ENCODE measurements around the gene HRCT1.
"Not testable (repeated sequence)": the region's sequence is repeated elsewhere in the genome, so short reads cannot be mapped to it uniquely, and the experiment has no call there.

The HRCT1 gene

GRCh38 chr9:35912791-35913400, 6.9 kb downstream of the HRCT1 start:
- Histone ChIP-seq H3F3A (ENCODE audit: insufficient read depth, low read length) (no peaks in the 10 kb centered on the region), H3K4me3 (ENCODE audit: low read depth, low read length, poor library complexity, severe bottlenecking) (no peak overlapping the region), H3K9me2 (ENCODE audit: low read depth, low read length) (no peaks in the 10 kb centered on the region), H3K36me3 (ENCODE audit: insufficient read depth, low read length) (no peaks in the 10 kb centered on the region), H3K27me3 (ENCODE audit: insufficient read depth, low read length) (no peaks in the 10 kb centered on the region; the same call in 1 of the 2 replicates), H3K79me2 (ENCODE audit: insufficient read depth, low read length) (no peaks in the 10 kb centered on the region), H4K20me1 (ENCODE audit: insufficient read depth, low read length) (no peaks in the 10 kb centered on the region), H2AFZ (ENCODE audit: low read length) (no peak overlapping the region), H3K9me3 (ENCODE audit: low read length) (no peaks in the 10 kb centered on the region), H3K4me2 (ENCODE audit: low read length) (no peak overlapping the region), H3K9ac (ENCODE audit: low read length) (no peak overlapping the region), H3K4me1 (ENCODE audit: insufficient read depth, low read length, severe bottlenecking) (no peaks in the 10 kb centered on the region), H3K27ac (ENCODE audit: low read depth, low read length, poor library complexity, severe bottlenecking) (no peak overlapping the region)
- no peak for TF ChIP-seq CTCF (IDR thresholded peaks at IDR 0.05; ENCODE audit: low read length)
- TF ChIP-seq EZH2 (IDR thresholded peaks at IDR 0.05; ENCODE audit: borderline replicate concordance, low read length): no peak

- H3K4me2 ChIP-seq (ENCODE audit: low read length); H3K9me3 ChIP-seq (ENCODE audit: low read length); H3K27ac ChIP-seq (ENCODE audit: low read depth, low read length, poor library complexity, severe bottlenecking); H3K4me3 ChIP-seq (ENCODE audit: low read depth, low read length, poor library complexity, severe bottlenecking); H3K36me3 ChIP-seq (ENCODE audit: insufficient read depth, low read length); H3K9ac ChIP-seq (ENCODE audit: low read length); H3K9me2 ChIP-seq (ENCODE audit: low read depth, low read length); H2AFZ ChIP-seq (ENCODE audit: low read length); H3K27me3 ChIP-seq (ENCODE audit: insufficient read depth, low read length); H3K79me2 ChIP-seq (ENCODE audit: insufficient read depth, low read length); H3K4me1 ChIP-seq (ENCODE audit: insufficient read depth, low read length, severe bottlenecking); H3F3A ChIP-seq (ENCODE audit: insufficient read depth, low read length); H4K20me1 ChIP-seq (ENCODE audit: insufficient read depth, low read length): not testable (repeated sequence)
These were observed 7.4 kb downstream of the HRCT1 start for GRCh38 chr9:35913429-35913828.

GRCh38 chr9:35914301-35914807, 8.4 kb downstream of the HRCT1 start:
- Histone ChIP-seq H3K4me2 (ENCODE audit: low read length) (no peak overlapping the region), H3K4me1 (ENCODE audit: insufficient read depth, low read length, severe bottlenecking) (no peaks in the 10 kb centered on the region), H3K27ac (ENCODE audit: low read depth, low read length, poor library complexity, severe bottlenecking) (no peak overlapping the region), H3K27me3 (ENCODE audit: insufficient read depth, low read length) (no peaks in the 10 kb centered on the region), H3K9me2 (ENCODE audit: low read depth, low read length) (no peaks in the 10 kb centered on the region), H3K9me3 (ENCODE audit: low read length) (no peaks in the 10 kb centered on the region), H2AFZ (ENCODE audit: low read length) (no peak overlapping the region), H3K36me3 (ENCODE audit: insufficient read depth, low read length) (no peaks in the 10 kb centered on the region), H3K79me2 (ENCODE audit: insufficient read depth, low read length) (no peaks in the 10 kb centered on the region), H3K4me3 (ENCODE audit: low read depth, low read length, poor library complexity, severe bottlenecking) (no peak overlapping the region), H3F3A (ENCODE audit: insufficient read depth, low read length) (no peaks in the 10 kb centered on the region), H3K9ac (ENCODE audit: low read length) (no peak overlapping the region), H4K20me1 (ENCODE audit: insufficient read depth, low read length) (no peaks in the 10 kb centered on the region)
- TF ChIP-seq CTCF (IDR thresholded peaks at IDR 0.05; ENCODE audit: low read length) (no peak), EZH2 (IDR thresholded peaks at IDR 0.05; ENCODE audit: borderline replicate concordance, low read length) (no peak)

GRCh38 chr9:35915681-35916294, 9.8 kb downstream of the HRCT1 start:
- Histone ChIP-seq H3K9me2 (ENCODE audit: low read depth, low read length) (no peaks in the 10 kb centered on the region), H3K4me2 (ENCODE audit: low read length) (no peak overlapping the region), H3K36me3 (ENCODE audit: insufficient read depth, low read length) (no peaks in the 10 kb centered on the region), H3K4me3 (ENCODE audit: low read depth, low read length, poor library complexity, severe bottlenecking) (no peak overlapping the region), H3K79me2 (ENCODE audit: insufficient read depth, low read length) (no peaks in the 10 kb centered on the region), H3K4me1 (ENCODE audit: insufficient read depth, low read length, severe bottlenecking) (no peaks in the 10 kb centered on the region), H3K27ac (ENCODE audit: low read depth, low read length, poor library complexity, severe bottlenecking) (no peak overlapping the region), H3K9me3 (ENCODE audit: low read length) (no peaks in the 10 kb centered on the region), H3F3A (ENCODE audit: insufficient read depth, low read length) (no peaks in the 10 kb centered on the region), H4K20me1 (ENCODE audit: insufficient read depth, low read length) (no peaks in the 10 kb centered on the region), H3K27me3 (ENCODE audit: insufficient read depth, low read length) (no peaks in the 10 kb centered on the region), H2AFZ (ENCODE audit: low read length) (no peak overlapping the region), H3K9ac (ENCODE audit: low read length) (no peak overlapping the region)
- TF ChIP-seq CTCF (IDR thresholded peaks at IDR 0.05; ENCODE audit: low read length): no peak
- no peak for TF ChIP-seq EZH2 (IDR thresholded peaks at IDR 0.05; ENCODE audit: borderline replicate concordance, low read length)

Measured in OCI-LY1 (cell line).